Fibroblast of lung (primary cell): ENCODE results near the gene ATP8A1. TPM values are rescaled to one million over a fixed set of nuclear protein-coding genes. Genes with fewer than 3 reads are reported as not detected.

Source experiments
- DNase-seq, 2 donors: peaks; one replicate each; pipeline versions ENCODE4 v3.0.0 to v3.0.0-alpha.2; 2010; ENCODE audit warnings: low read depth in 2 of 2
- H2AFZ ChIP-seq: 2 replicates; pipeline ENCODE4 v1.5.1; 2012; ENCODE audit warnings: low read length, control low read depth, inconsistent platforms
- H3K27ac ChIP-seq: 2 replicates; pipeline ENCODE4 v1.5.1; 2011; ENCODE audit warnings: low read length, control low read depth; ENCODE audit not compliant: insufficient read depth
- H3K27me3 ChIP-seq: 2 replicates; pipeline ENCODE4 v1.5.1; 2011; ENCODE audit warnings: mild to moderate bottlenecking, low read length; ENCODE audit not compliant: control insufficient read depth, insufficient read depth
- H3K36me3 ChIP-seq: 2 replicates; pipeline ENCODE4 v1.5.1; 2011; ENCODE audit warnings: low read length; ENCODE audit not compliant: control insufficient read depth, insufficient read depth
- H3K4me1 ChIP-seq: 2 replicates; pipeline ENCODE4 v1.5.1; 2011; ENCODE audit warnings: low read length; ENCODE audit not compliant: control insufficient read depth, insufficient read depth; ENCODE audit errors: extremely low read depth
- H3K4me2 ChIP-seq: 2 replicates; pipeline ENCODE4 v1.5.1; 2011; ENCODE audit warnings: low read length, control low read depth; ENCODE audit not compliant: insufficient read depth; ENCODE audit errors: extremely low read depth
- H3K4me3 ChIP-seq, 4 experiments: fragments of 200-600 bp in 1 of 4; sonication (generic) in 1 of 4; replicated peaks in 1 of 4; 2 replicates each; pipeline ENCODE4 v1.5.1; 2011 to 2016; ENCODE audit warnings: low read length in 4 of 4, low read depth in 3 of 4, mild to moderate bottlenecking in 3 of 4, control low read depth in 2 of 4, inconsistent platforms in 1 of 4, mixed read lengths in 1 of 4; ENCODE audit not compliant: insufficient read depth in 1 of 4; ENCODE audit errors: control extremely low read depth in 1 of 4
- H3K79me2 ChIP-seq: 2 replicates; pipeline ENCODE4 v1.5.1; 2012; ENCODE audit warnings: mild to moderate bottlenecking, low read length, inconsistent platforms; ENCODE audit not compliant: control insufficient read depth, insufficient read depth
- H3K9ac ChIP-seq: 2 replicates; pipeline ENCODE4 v1.5.1; 2011; ENCODE audit warnings: mild to moderate bottlenecking, low read length, control low read depth; ENCODE audit not compliant: insufficient read depth
- H3K9me3 ChIP-seq: 2 replicates; pipeline ENCODE4 v1.5.1; 2012; ENCODE audit warnings: low read depth, low read length; ENCODE audit not compliant: control insufficient read depth, insufficient read depth
- H4K20me1 ChIP-seq: 2 replicates; pipeline ENCODE4 v1.5.1; 2011; ENCODE audit warnings: low read length; ENCODE audit not compliant: control insufficient read depth, insufficient read depth; ENCODE audit errors: extremely low read depth
- EZH2 ChIP-seq: IDR thresholded peaks from 2 replicates; pipeline ENCODE4 v1.5.1; 2012; ENCODE audit warnings: low read length, control low read depth, mild to moderate bottlenecking; ENCODE audit errors: missing control alignments
- polyA plus RNA-seq, 2 donors: library from polyadenylated mRNA; depleted of rRNA in 1 of 2; stranded (reverse) in 1 of 2; unstranded in 1 of 2; fragments of >200 nt; gene quantifications; 2 replicates each; pipeline ENCODE4 v1.2.1, GENCODE V29; 2011 to 2012; ENCODE audit warnings: missing spikeins in 1 of 2
- total RNA-seq: library from RNA; depleted of rRNA; stranded (reverse); fragments of >200 nt; gene quantifications from 2 replicates; pipeline ENCODE4 v1.2.1, GENCODE V29; 2014
- TF ChIP-seq, protein P1 (sequence below), 2 donors: IDR thresholded peaks in 1 of 2; conservative IDR thresholded peaks in 1 of 2; 1 replicate in 1 of 2; 2 replicates in 1 of 2; pipeline ENCODE4 v1.5.1; 2011 to 2012; ENCODE audit warnings: low read length in 2 of 2, control low read depth in 1 of 2, inconsistent platforms in 1 of 2, low read depth in 1 of 2, mild to moderate bottlenecking in 1 of 2

ATP8A1 gene
- total and polyA plus RNA-seq, 2 donors (not counting 1 experiment from before 2014, with no cell fraction given), result 0.36 to 4.8 TPM

DNA sequence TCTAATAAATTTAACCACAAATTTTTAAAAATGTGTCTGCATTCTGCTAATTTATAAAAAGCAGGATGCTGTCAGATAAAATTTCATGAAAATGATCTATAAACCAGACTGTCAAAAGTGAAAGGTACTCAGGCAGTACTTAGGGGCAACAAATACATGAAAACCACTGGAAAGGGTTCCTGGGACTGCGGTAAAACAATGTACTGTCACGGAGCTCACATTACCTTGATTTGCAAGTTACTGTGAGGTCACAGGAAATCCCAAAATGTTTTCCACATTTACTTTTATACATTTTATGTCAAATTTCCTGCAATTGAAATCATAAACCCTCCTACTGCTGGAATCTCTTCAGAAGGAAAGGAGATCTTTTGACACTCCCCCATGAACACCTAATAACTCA, 214.3 kb downstream of the ATP8A1 start:
- Histone ChIP-seq H3K4me2 (no peak overlapping the region), H3K79me2 (no peaks in the 10 kb centered on the region), H3K4me1 (no peaks in the 10 kb centered on the region), H2AFZ (no peak overlapping the region), H3K27me3 (no peaks in the 10 kb centered on the region), H4K20me1 (no peaks in the 10 kb centered on the region), H3K9ac (no peak overlapping the region), H3K36me3 (no peaks in the 10 kb centered on the region), H3K9me3 (no peaks in the 10 kb centered on the region), H3K27ac (no peak overlapping the region), H3K4me3 (no peak overlapping the region)
- TF ChIP-seq, protein P1, sequence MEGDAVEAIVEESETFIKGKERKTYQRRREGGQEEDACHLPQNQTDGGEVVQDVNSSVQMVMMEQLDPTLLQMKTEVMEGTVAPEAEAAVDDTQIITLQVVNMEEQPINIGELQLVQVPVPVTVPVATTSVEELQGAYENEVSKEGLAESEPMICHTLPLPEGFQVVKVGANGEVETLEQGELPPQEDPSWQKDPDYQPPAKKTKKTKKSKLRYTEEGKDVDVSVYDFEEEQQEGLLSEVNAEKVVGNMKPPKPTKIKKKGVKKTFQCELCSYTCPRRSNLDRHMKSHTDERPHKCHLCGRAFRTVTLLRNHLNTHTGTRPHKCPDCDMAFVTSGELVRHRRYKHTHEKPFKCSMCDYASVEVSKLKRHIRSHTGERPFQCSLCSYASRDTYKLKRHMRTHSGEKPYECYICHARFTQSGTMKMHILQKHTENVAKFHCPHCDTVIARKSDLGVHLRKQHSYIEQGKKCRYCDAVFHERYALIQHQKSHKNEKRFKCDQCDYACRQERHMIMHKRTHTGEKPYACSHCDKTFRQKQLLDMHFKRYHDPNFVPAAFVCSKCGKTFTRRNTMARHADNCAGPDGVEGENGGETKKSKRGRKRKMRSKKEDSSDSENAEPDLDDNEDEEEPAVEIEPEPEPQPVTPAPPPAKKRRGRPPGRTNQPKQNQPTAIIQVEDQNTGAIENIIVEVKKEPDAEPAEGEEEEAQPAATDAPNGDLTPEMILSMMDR (conservative IDR thresholded peaks at IDR 0.05 in 1 of 2, IDR thresholded peaks at IDR 0.05 in 1 of 2; ENCODE audit: low read depth in 1 of 2, low read length in 2 of 2), result no peak
- DNase-seq, result no peak

DNA sequence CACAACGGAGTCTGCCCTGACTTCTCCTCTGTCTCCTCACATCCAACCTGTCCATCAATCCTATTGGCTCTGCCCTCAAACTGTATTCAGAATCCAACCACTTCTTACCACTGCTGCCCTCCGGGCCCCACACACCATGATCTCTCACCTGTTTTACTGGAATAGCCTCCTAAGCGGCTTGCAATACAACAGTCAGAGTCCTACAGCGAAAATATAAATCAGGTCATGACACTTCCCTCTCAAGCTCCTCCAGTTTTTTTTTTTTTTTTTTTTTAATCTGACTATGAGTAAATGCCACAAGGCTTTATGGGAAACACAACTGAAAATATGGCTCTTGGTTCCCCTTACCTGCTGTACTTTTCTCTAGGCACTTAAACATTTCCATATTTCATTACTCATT, 216.8 kb downstream of the ATP8A1 start:
- no peak overlapping the region for H3K4me2 ChIP-seq
- DNase-seq, result no peak
- TF ChIP-seq, protein P1 (conservative IDR thresholded peaks at IDR 0.05 in 1 of 2, IDR thresholded peaks at IDR 0.05 in 1 of 2; ENCODE audit: low read depth in 1 of 2, low read length in 2 of 2), result no peak
- no peak for TF ChIP-seq EZH2

GRCh38 chr4:42436928-42437565, 219.9 kb downstream of the ATP8A1 start:
- Histone ChIP-seq H3K27ac (no peak overlapping the region), H3K27me3 (no peaks in the 10 kb centered on the region), H3K9me3 (no peaks in the 10 kb centered on the region), H2AFZ (no peak overlapping the region), H3K36me3 (no peaks in the 10 kb centered on the region), H4K20me1 (no peaks in the 10 kb centered on the region), H3K79me2 (no peaks in the 10 kb centered on the region), H3K9ac (no peak overlapping the region), H3K4me1 (no peaks in the 10 kb centered on the region), H3K4me2 (no peak overlapping the region), H3K4me3 (no peak overlapping the region)
- no peak for TF ChIP-seq EZH2
- TF ChIP-seq, protein P1 (conservative IDR thresholded peaks at IDR 0.05 in 1 of 2, IDR thresholded peaks at IDR 0.05 in 1 of 2; ENCODE audit: low read depth in 1 of 2, low read length in 2 of 2), result no peak
- DNase-seq, result no peak

More for the DNA sequence above, 216.8 kb downstream of the ATP8A1 start:
- Histone ChIP-seq H2AFZ (no peak overlapping the region), H3K4me1 (no peaks in the 10 kb centered on the region), H3K4me3 (no peak overlapping the region), H3K79me2 (no peaks in the 10 kb centered on the region), H3K9me3 (no peaks in the 10 kb centered on the region), H3K27ac (no peak overlapping the region), H4K20me1 (no peaks in the 10 kb centered on the region), H3K36me3 (no peaks in the 10 kb centered on the region), H3K27me3 (no peaks in the 10 kb centered on the region), H3K9ac (no peak overlapping the region)
